ENCODE measurements around the gene TRPC4.

The TRPC4 gene

DNA sequence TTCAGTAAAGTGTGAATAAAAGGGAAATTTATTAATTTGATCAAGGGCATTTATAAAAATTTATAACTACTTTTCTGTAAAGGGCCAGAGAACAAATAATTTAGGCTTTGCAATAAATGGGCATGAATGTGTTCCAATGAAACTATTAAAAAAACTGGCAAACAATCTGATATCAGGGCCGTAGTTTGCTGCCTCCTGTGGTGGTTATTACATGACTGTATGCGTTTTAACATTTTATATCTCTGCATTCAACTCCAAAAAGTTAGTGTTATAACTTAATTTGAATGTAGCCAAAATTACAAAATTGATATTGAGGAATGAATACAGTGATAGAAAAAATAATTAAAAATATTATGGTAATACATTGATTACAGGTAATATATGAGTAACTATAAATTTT lies 190.5 kb downstream of the TRPC4 start:
- Mint-ChIP-seq H3K9me3 (ENCODE audit: low read depth) (peaks cover 3% of the 10 kb centered on the region), H3K27me3 (no peaks in the 10 kb centered on the region), H3K36me3 (no peaks in the 10 kb centered on the region), H3K4me3 (no peak overlapping the region), H3K27ac (no peak overlapping the region), H3K4me1 (ENCODE audit: low read depth) (no peaks in the 10 kb centered on the region)

DNA sequence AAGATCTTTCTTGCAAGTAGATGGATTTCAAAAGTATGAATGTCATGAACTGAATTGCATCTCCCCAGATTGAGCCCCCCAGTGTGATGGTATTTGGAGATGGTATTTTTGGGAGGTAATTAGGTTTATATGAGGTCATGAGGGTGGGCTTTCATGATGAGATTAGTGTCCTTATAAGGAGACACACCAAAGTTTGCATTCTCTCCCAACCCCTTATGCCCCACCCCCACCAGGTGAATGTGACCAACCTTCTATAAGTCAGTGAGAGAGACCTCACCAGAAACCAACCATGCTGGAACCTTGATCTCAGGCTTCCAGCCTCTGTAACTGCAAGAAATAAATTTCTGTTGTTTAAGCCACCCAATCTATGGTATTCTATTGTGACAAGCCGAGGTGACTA lies 199.7 kb downstream of the TRPC4 start:
- Mint-ChIP-seq H3K27me3 (no peaks in the 10 kb centered on the region), H3K4me3 (no peak overlapping the region), H3K9me3 (ENCODE audit: low read depth) (peaks cover 3% of the 10 kb centered on the region), H3K36me3 (no peaks in the 10 kb centered on the region), H3K4me1 (ENCODE audit: low read depth) (no peaks in the 10 kb centered on the region), H3K27ac (no peak overlapping the region)

DNA sequence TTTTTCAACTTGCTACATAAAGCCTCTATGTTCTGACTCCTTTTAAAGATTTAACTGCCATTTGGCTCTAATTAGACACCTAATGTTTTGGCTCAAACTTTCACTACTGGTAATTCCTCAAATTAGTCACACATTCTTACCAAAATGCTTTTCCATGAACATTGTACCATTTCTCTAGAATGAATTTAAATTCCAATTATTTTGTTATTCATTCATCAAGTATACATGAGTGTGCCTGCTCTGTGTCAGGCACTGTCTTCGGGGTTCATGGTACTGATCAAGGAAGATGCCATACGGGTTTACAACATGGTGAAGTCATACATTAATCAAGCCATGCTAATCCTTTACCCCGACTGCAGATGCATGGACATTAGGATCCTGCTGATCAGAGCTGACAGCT lies 201.9 kb downstream of the TRPC4 start:
- Mint-ChIP-seq H3K27ac (no peak overlapping the region), H3K9me3 (ENCODE audit: low read depth) (peaks cover 3% of the 10 kb centered on the region), H3K4me1 (ENCODE audit: low read depth) (no peaks in the 10 kb centered on the region), H3K27me3 (no peaks in the 10 kb centered on the region), H3K36me3 (no peaks in the 10 kb centered on the region), H3K4me3 (no peak overlapping the region)

DNA sequence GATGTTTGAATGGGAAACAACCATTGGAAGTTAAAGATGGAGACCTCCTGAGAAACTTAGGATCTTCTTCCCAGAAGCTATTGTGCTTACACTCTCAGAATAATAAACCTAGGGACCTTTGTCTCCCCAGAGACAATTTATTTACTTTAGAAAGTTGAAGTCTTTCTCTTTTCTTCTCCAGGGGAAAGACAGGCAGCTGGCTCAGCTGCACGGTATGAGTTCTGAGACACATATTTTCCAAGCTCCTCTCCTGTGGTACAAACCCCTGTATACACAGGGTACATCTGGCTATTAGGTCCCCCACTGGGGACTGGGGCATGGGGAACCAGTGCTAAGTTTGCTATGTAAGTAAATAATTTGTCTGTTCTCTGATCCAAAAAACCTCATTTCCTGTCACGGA lies 203.5 kb downstream of the TRPC4 start:
- Mint-ChIP-seq H3K27ac (no peak overlapping the region), H3K4me1 (ENCODE audit: low read depth) (no peaks in the 10 kb centered on the region), H3K9me3 (ENCODE audit: low read depth) (peaks cover 3% of the 10 kb centered on the region), H3K27me3 (no peaks in the 10 kb centered on the region), H3K36me3 (no peaks in the 10 kb centered on the region), H3K4me3 (no peak overlapping the region)

DNA sequence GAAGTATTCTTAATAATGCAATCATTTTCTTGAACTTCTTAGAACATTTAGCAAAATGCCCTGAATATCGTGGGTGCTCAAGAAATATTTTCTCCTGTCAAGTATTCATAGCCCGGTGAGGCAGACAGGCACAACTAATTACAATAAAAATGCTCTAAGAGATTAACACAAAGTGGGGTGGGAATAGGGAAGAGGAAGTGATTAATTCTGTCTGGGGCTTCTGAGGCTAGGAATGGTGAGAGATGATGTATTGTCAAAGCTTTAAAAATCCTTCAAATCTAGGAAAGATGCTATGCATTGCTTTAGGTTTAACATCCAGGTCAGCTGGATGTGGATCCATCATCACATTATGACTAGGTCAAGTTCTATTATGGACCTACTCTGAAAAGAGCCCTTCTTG lies 204.2 kb downstream of the TRPC4 start:
- H3K27ac Mint-ChIP-seq = no peak overlapping the region
- H3K27me3 Mint-ChIP-seq = no peaks in the 10 kb centered on the region
- no peak overlapping the region for H3K4me3 Mint-ChIP-seq
- H3K36me3 Mint-ChIP-seq = no peaks in the 10 kb centered on the region
- no peaks in the 10 kb centered on the region for H3K4me1 Mint-ChIP-seq (ENCODE audit: low read depth)
- peaks cover 3% of the 10 kb centered on the region for H3K9me3 Mint-ChIP-seq (ENCODE audit: low read depth)

DNA sequence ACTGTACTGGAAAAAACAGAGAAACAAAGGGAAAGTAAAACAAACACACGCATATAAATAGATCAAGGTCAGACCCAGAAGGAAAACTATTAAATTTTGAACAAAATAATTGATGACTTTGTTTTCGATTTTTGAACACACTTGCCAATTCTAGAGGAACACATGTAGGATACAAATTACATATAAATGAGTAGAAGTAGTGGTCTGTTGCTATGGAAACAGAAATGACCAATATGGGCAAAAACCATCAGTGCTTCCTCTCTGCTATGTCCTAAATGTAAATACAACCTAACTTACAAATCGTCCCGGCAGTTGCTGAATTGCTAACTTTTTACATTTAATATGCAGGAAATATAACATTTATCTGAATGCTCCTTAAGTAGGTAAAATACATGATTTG lies 205.8 kb downstream of the TRPC4 start:
- no peaks in the 10 kb centered on the region for H3K27me3 Mint-ChIP-seq
- no peak overlapping the region for H3K4me3 Mint-ChIP-seq
- peaks cover 3% of the 10 kb centered on the region for H3K9me3 Mint-ChIP-seq (ENCODE audit: low read depth)
- H3K36me3 Mint-ChIP-seq = no peaks in the 10 kb centered on the region
- no peaks in the 10 kb centered on the region for H3K4me1 Mint-ChIP-seq (ENCODE audit: low read depth)
- no peak overlapping the region for H3K27ac Mint-ChIP-seq

DNA sequence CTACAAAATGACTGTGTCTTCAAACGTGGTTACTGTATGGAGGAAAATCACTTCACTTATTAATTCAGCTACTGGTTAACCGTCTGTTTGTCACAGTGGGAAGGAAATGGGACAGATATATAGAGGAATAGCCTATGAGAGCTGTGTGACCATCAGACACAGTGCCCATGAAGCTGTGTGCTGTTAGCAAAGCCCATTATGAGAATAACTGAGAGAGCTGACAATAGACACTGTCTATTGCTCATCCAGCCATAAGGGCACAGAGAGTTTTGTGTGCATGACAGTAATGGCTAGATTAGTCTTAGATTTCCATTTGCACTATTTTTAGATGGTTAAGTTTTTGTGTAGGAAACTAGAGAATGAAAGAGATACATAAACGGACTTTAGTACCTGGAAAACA lies 206.9 kb downstream of the TRPC4 start:
- H3K27me3 Mint-ChIP-seq = no peaks in the 10 kb centered on the region
- H3K27ac Mint-ChIP-seq = no peak overlapping the region
- no peaks in the 10 kb centered on the region for H3K36me3 Mint-ChIP-seq
- H3K9me3 Mint-ChIP-seq (ENCODE audit: low read depth) = peaks cover 3% of the 10 kb centered on the region
- H3K4me1 Mint-ChIP-seq (ENCODE audit: low read depth) = no peaks in the 10 kb centered on the region
- H3K4me3 Mint-ChIP-seq = no peak overlapping the region

DNA sequence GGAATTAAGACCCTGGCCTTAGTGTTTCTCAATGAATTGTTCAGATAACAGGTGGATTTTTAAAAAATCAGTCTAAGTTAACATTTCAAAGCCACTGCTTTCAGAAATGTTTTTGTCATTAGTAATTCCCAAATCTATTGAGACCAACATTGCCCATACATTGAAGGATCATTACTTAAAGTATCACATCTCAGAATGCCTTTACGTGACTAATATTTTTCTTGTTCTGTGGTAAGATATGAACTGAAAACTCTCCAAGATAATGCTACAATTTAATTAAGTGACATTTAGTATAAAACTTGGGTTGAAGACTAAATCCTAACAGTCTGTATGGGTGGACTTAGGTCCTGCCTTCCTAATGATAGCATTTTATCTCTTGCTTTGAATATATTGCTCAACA lies 211.6 kb downstream of the TRPC4 start:
- Mint-ChIP-seq H3K4me1 (ENCODE audit: low read depth) (no peaks in the 10 kb centered on the region), H3K27ac (no peak overlapping the region), H3K27me3 (no peaks in the 10 kb centered on the region), H3K9me3 (ENCODE audit: low read depth) (no peaks in the 10 kb centered on the region), H3K36me3 (no peaks in the 10 kb centered on the region), H3K4me3 (no peak overlapping the region)

DNA sequence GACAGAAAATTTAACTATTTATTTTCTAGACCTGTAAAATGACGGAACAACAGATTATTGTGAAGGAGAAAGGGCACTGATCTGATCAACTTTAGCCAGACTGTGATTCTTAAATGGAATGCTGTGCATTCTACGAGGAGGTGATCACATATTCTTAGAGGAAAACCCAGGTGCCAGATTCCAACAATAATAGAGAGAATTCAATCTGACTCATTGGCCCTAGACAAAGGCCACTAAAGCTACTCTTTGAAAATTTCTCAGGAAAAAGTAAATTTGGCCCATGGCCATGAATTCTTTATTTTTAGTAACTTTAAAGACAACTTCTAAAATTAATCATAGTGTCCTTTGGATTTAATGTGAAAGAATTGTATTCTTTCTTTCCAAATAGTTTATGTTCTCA lies 212.4 kb downstream of the TRPC4 start:
- Mint-ChIP-seq H3K4me3 (no peak overlapping the region), H3K9me3 (ENCODE audit: low read depth) (no peaks in the 10 kb centered on the region), H3K4me1 (ENCODE audit: low read depth) (no peaks in the 10 kb centered on the region), H3K36me3 (no peaks in the 10 kb centered on the region), H3K27ac (no peak overlapping the region), H3K27me3 (no peaks in the 10 kb centered on the region)

DNA sequence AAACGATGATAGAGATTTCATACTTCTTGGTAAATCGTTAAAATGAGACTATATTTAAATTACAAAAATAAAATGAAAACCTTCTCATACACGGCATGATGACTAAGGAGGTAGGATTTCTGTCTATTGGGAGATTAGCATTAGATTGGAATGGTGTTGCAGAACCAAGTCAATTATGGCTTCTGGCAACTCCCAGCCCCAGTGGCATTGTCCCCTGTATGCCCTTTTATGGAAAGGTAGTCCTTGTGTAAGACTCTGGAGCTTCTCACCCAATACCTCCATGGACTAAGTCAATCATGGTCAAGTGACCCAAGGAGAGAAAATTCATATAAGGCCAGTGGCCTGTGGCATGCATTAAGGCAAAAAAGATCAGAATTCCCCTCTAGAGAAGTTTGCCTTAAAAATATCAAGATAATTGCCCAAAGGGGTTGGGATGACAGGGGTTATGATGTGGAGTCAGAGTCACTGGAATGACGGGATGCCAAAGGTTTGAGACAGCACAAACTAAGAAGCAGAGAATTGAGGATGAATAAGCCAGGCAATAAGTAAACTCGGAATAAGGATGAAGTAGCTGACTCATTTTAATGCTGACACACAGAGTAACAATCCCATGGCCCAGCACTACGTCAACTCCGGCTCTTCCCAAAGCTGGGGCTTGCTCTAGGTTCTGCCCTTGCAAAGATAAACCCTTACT lies 213.2 kb downstream of the TRPC4 start:
- no peaks in the 10 kb centered on the region for H3K4me1 Mint-ChIP-seq (ENCODE audit: low read depth)
- no peak overlapping the region for H3K4me3 Mint-ChIP-seq
- H3K27ac Mint-ChIP-seq = no peak overlapping the region
- no peaks in the 10 kb centered on the region for H3K9me3 Mint-ChIP-seq (ENCODE audit: low read depth)
- no peaks in the 10 kb centered on the region for H3K36me3 Mint-ChIP-seq
- H3K27me3 Mint-ChIP-seq = no peaks in the 10 kb centered on the region

DNA sequence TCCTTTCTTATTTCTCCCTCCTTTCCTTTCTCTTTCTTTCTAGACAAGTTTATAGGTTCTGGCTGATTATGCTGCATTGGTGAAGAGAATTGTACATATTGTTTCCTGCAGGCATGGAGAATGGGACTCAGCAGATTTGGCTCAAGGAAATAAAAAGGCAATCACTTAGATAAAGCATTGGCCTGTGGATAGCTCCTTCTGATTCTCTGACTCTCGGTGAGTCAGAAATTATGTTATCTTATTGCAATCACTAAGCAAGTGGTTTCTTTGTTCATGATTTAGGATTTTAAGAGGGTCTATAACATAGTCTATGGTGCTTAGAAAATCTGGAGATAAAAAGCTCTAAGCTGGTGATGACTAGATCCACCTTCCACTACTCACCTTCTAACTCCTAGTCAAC lies 217.0 kb downstream of the TRPC4 start:
- Mint-ChIP-seq H3K4me1 (ENCODE audit: low read depth) (no peaks in the 10 kb centered on the region), H3K9me3 (ENCODE audit: low read depth) (no peaks in the 10 kb centered on the region), H3K4me3 (no peak overlapping the region), H3K27ac (no peak overlapping the region), H3K27me3 (no peaks in the 10 kb centered on the region), H3K36me3 (no peaks in the 10 kb centered on the region)

DNA sequence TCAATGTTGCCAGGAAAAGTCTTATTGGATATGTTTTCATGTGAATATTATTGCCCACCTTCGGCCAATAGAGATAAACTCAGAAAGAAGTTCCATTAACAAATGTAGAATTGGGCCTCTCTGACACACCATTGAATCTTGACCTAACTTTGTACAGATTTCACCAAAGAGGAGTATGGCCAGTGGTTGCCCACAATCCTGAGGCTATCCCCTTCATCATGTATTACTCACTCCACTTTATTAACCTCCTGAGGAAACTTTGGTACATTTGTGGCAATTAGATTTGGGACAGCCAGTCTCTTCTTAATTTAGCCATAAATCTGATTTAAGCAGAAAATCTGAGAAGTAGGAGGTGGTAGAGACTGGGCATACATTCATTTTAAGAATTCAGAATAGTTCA lies 217.7 kb downstream of the TRPC4 start:
- Mint-ChIP-seq H3K27ac (no peak overlapping the region), H3K36me3 (no peaks in the 10 kb centered on the region), H3K27me3 (no peaks in the 10 kb centered on the region), H3K4me3 (no peak overlapping the region), H3K4me1 (ENCODE audit: low read depth) (no peaks in the 10 kb centered on the region), H3K9me3 (ENCODE audit: low read depth) (no peaks in the 10 kb centered on the region)

DNA sequence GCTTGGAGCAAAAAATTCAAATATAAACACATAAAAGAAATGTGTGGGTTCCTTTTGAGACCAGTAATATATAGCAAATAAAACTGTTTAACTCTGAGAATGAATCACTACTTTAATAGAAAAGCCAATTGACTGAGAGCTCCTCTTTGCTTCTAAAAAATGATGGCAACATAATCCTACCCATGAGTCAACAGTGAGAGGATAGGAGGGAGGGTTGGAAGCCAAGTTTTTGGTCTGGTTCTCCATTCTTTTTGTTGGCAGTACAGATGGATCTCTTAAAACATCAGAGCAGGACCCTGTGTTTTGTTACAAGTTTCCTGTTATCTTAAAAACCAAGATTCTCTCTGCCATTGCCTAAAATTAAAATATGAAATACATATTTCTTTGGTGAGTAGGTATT lies 221.0 kb downstream of the TRPC4 start:
- H3K4me3 Mint-ChIP-seq = no peak overlapping the region
- H3K4me1 Mint-ChIP-seq (ENCODE audit: low read depth) = no peaks in the 10 kb centered on the region
- H3K27me3 Mint-ChIP-seq = no peaks in the 10 kb centered on the region
- H3K27ac Mint-ChIP-seq = no peak overlapping the region
- no peaks in the 10 kb centered on the region for H3K36me3 Mint-ChIP-seq
- no peaks in the 10 kb centered on the region for H3K9me3 Mint-ChIP-seq (ENCODE audit: low read depth)

DNA sequence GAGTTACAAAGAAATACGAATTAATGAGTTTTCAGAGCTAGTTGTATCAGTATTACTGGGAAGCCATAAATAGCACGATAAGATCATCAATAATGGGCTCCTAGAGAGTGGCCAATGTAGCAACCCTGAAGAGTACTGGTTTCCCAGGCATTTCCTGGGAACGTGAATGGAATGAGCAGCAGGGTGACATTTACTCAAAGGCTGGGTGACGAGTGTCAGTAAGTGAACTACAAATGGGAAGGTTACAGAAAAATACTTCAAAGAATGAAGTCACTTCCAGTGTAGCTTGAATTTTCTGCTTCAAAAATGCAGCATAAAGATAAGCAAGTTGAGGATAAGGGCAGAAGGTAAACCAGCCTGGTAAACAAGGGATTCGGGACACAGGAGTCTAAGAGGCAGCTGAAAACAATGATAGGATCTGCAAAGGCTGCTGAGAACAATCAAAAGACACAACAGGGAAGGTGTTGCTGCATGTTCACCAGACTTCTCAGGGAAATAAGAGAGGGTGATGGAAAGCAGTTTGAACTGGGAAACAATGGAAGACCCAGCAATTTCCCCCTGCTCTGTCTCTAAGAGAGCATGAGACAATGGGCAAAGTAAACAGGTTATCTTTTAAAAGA lies 222.4 kb downstream of the TRPC4 start:
- Mint-ChIP-seq H3K9me3 (ENCODE audit: low read depth) (no peaks in the 10 kb centered on the region), H3K36me3 (no peaks in the 10 kb centered on the region), H3K27ac (no peak overlapping the region), H3K27me3 (no peaks in the 10 kb centered on the region), H3K4me1 (ENCODE audit: low read depth) (no peaks in the 10 kb centered on the region), H3K4me3 (no peak overlapping the region)

DNA sequence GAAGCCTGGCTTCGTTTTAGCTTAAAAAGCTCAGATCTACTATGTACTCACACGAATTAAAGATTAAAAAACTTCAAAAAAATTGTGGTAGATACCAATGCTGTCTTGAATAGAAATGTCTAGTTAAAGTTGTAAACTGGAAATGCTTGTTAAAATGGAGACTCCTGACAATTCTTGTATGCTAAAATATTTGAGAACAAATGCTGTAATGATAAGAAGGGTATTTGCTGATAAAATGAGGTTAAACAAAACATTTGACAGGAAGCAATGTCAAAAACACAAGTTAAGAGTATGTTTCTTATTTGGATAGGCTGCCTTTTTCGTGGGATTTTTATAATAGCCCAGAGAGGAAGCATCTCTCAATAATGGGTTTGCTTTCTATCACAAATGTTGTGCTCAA lies 223.0 kb downstream of the TRPC4 start:
- no peak overlapping the region for H3K4me3 Mint-ChIP-seq

DNA sequence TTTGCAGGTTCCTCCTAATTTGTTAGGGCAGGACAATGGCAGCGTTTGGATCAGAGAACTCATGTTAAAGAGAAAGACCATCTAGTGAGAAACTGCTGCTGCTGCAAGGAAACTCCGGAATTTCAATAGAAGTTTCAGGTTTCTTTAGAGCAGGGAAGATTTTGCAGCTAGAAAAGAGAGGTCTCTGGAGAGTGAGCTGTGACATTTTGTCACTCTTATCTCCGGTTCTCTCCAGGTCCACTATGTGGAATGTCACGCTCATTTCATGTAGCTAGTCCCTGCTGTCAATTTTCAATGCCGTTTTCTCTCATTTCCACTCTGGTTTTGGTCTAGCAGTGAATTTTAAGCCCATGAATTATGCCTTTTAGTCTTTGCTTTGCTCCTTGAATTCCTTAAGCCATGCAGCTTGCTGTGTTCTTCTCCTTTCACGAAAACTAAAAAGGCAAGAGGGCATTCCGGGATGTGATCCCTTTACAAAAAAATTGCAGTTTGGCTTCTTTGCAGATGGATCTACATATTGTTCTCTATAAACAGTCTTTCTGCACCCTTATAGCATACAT lies 224.3 kb downstream of the TRPC4 start:
- Mint-ChIP-seq H3K9me3 (ENCODE audit: low read depth) (no peaks in the 10 kb centered on the region), H3K4me3 (no peak overlapping the region), H3K4me1 (ENCODE audit: low read depth) (no peaks in the 10 kb centered on the region), H3K27ac (no peak overlapping the region), H3K36me3 (no peaks in the 10 kb centered on the region), H3K27me3 (no peaks in the 10 kb centered on the region)

More for the DNA sequence above, 223.0 kb downstream of the TRPC4 start:
- Mint-ChIP-seq H3K36me3 (no peaks in the 10 kb centered on the region), H3K27ac (no peak overlapping the region), H3K27me3 (no peaks in the 10 kb centered on the region), H3K4me1 (ENCODE audit: low read depth) (no peaks in the 10 kb centered on the region), H3K9me3 (ENCODE audit: low read depth) (no peaks in the 10 kb centered on the region)
